ENCODE measurements around the gene RECQL.

GRCh38 chr12:21471294-21471693, 30.1 kb downstream of the RECQL start:
- TF ChIP-seq ZBTB1 (CRISPR knock-in tag; IDR thresholded peaks at IDR 0.05; ENCODE audit: borderline replicate concordance, low read depth) (no peak), LEF1 (IDR thresholded peaks at IDR 0.05) (no peak), CHCHD3 (CRISPR knock-in tag; IDR thresholded peaks at IDR 0.05) (no peak), GABPA (tag; conservative IDR thresholded peaks at IDR 0.05; ENCODE audit: low read depth) (no peak), ZNF639 (CRISPR knock-in tag; conservative IDR thresholded peaks at IDR 0.05 in 1 of 2, IDR thresholded peaks at IDR 0.05 in 1 of 2) (no peak), POLR2AphosphoS5 (IDR thresholded peaks at IDR 0.05; ENCODE audit: control insufficient read depth, insufficient read depth, low read depth, low read length) (no peak), UBTF (IDR thresholded peaks at IDR 0.05; ENCODE audit: borderline replicate concordance in 1 of 2, low read depth in 2 of 2, low read length in 2 of 2) (no peak), EZH2 (IDR thresholded peaks at IDR 0.05; ENCODE audit: borderline replicate concordance, low read depth, low read length) (no peak), SMARCA5 (IDR thresholded peaks at IDR 0.05) (no peak), CBX8 (IDR thresholded peaks at IDR 0.05; ENCODE audit: borderline replicate concordance, extremely low read depth, low read depth, low read length, poor library complexity, severe bottlenecking) (no peak), AFF4 (CRISPR knock-in tag; IDR thresholded peaks at IDR 0.05) (no peak), RCOR1 (IDR thresholded peaks at IDR 0.05; ENCODE audit: borderline replicate concordance in 1 of 2, low read depth in 2 of 2, low read length in 2 of 2) (no peak)
